ENCODE measurements around the gene SH3BP1.
"Not testable (repeated sequence)": the region's sequence is repeated elsewhere in the genome, so short reads cannot be mapped to it uniquely, and the experiment has no call there.

Gene SH3BP1, protein sequence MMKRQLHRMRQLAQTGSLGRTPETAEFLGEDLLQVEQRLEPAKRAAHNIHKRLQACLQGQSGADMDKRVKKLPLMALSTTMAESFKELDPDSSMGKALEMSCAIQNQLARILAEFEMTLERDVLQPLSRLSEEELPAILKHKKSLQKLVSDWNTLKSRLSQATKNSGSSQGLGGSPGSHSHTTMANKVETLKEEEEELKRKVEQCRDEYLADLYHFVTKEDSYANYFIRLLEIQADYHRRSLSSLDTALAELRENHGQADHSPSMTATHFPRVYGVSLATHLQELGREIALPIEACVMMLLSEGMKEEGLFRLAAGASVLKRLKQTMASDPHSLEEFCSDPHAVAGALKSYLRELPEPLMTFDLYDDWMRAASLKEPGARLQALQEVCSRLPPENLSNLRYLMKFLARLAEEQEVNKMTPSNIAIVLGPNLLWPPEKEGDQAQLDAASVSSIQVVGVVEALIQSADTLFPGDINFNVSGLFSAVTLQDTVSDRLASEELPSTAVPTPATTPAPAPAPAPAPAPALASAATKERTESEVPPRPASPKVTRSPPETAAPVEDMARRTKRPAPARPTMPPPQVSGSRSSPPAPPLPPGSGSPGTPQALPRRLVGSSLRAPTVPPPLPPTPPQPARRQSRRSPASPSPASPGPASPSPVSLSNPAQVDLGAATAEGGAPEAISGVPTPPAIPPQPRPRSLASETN

DNA sequence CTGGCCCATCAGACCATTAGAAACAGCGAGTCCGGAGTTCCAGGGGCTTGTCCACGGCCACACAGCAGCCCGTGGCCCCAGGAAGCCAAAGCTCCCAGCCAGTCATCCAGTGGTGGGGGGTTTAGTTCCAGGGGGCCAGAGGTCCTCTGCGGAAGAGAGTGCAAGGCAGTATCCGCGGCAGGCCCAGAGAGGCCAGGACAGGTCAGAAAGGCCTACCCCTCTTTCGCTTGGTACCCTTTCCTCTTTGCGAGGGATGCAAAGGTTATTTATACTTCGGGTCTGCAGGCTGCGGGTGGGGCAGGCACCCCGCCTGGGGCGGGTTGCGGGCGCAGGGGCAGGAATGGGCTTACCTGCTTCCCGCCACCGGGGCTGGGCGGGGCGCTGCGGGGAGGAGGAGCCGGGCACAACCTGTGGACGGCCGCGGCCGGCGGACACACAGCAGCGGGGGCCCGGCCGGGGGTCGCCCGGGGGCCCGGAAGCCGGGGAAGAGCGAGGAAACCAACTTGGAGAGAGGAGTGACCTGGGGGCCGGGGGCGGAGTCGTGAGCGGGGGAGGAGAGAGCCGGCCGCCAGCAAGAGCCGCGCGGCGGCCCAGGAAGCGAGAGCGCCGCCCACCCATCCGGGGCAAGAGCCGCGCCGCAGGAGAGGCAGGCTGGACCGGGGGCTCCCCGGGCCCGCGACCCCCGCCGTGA lies at the start of gene SH3BP1:
Gene SH3BP1 (plus strand): TSS at position 600 of the 691 bp plus-strand sequence. CDS start 119 bp downstream, outside the sequence.
- peak; percentile 68 for DNase-seq

DNA sequence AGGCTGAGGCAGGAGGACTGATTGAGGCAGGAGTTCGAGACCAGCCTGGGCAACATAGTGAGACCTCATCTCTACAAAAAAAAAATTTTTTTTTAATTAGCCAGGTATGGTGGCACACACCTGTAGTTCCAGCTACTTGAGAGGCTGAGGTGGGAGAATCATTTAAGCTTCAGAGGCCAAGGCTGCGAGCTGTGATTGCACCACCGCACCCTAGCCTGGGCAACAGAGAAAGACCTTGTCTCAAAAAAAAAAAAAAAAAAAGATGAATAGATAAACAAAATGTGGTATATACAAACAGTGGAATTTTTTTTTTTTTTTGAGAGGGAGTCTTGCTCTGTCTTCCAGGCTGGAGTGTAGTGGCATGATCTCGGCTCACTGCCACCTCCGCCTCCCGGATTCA lies 48.4 kb upstream of the SH3BP1 start:
- DNase-seq: not testable (repeated sequence)

DNA sequence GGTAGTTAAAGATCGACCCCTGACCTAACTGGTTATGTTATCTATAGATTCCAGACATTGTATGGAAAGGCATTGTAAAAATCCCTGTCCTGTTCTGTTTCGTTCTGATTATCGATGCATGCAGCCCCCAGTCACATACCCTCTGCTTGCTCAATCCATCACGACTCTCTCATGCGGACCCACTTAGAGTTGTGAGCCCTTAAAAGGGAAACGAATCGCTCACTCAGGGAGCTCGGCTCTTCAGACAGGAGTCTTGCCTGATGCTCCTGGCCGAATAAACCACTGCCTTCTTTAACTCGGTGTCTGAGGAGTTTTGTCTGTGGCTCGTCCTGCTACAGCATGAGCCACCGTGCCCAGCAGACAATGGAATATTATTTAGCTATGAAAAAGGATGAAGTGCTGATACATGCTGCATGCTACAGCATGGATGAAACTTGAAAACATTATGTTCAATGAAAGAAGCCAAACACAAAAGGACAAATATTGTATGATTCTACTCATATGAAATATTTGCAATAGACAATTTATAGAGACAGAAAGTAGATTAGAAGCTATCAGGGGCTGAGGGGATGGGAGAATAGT lies 47.6 kb upstream of the SH3BP1 start:
- DNase-seq: no peak

DNA sequence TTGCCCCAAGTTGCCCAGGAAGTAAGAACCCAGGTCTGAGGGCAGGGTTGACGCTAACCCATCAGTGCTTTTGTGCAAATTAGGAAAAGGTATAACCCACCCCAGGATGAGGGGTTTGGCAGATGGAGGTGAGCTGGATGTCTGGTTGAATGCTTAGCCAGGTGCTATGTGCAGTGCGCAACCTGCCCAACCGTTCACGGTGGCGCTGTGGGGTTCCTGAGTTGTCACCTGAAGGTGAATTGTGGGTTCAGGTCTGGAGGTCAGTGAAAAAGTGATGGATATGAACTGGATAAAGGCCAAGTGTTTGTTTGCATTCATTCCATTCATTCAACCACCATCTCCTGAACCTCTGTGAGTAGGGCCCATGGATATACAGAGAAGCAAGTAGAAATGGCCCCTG lies 45.2 kb upstream of the SH3BP1 start:
- DNase-seq: no peak

DNA sequence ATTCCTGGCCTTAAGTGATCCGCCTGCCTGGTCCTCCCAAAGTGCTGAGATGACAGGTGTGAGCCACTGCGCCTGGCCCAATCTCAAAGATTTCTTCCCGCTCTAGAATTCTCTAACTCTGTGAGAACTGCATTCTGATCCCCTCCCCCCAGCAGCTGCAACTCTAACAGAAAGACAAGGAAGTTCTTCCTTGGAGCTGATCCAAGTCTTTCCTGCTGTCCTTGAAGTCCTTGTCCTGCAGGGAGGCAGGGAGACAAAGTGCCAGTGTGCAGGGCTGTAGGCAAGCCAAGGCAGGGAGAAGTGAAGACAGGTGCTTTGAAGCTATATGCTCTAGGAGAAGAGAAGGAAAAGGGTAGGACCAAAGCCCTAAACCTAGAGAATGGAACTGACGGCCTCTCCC lies 40.3 kb upstream of the SH3BP1 start:
- no peak for DNase-seq

DNA sequence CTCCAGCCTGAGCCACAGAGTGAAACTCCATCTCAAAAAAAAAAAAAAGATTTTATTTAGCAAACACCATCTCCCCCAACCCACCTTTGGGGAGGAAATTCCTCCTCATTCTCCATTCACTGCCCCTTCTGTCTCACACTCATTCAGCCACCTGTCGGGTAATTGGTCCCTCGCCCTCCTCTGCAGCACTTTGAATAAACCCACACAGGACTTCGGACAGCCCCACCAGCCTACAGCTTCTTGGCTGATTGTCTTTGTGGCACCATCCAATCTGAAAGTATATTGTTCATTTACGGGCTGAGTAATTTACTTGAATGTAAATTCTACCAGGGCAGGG lies 38.3 kb upstream of the SH3BP1 start:
- no peak for DNase-seq

DNA sequence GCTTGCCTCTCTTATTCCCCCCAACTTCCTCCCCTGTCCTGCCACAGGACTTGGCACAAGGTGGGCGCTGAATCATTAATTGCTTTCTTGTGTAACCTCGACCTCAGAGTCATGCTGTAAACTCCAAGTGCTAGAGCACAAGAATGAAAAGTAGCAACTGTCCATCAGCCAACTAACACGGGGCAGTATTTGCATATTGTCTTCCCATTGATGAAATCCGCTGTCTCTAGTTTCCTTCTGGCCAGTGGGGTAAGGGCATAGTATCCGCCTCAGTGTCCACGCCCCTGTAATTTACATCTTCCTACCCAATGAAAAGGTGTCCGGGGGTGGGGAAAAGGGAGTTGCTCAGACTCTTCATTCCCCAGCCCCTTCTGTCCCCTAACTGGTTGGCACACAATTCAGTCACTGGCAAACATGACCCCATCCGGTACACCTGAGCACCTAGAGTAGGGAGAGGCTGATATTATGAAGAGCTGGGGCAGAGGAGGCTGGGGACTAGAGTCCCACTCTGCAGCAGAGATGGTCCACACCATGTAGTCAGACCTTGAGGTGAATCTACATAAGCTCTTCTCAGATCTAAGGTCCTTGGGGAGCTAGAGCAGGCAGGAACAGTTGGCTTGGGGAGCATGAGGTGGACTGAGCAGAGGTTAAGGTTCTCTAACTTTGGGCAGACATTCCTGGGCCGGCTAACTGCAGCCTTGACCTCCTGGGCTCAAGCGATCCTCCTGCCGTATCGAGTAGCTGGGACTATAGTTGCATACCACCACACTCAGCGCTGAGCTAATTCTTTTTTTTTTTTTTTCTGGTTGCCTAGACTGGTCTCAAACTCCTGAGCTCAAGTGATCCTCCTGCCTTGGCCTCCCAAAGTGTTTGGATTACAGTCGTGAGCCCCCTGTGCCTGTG lies 37.7 kb upstream of the SH3BP1 start:
- DNase-seq: peak; percentile 43

DNA sequence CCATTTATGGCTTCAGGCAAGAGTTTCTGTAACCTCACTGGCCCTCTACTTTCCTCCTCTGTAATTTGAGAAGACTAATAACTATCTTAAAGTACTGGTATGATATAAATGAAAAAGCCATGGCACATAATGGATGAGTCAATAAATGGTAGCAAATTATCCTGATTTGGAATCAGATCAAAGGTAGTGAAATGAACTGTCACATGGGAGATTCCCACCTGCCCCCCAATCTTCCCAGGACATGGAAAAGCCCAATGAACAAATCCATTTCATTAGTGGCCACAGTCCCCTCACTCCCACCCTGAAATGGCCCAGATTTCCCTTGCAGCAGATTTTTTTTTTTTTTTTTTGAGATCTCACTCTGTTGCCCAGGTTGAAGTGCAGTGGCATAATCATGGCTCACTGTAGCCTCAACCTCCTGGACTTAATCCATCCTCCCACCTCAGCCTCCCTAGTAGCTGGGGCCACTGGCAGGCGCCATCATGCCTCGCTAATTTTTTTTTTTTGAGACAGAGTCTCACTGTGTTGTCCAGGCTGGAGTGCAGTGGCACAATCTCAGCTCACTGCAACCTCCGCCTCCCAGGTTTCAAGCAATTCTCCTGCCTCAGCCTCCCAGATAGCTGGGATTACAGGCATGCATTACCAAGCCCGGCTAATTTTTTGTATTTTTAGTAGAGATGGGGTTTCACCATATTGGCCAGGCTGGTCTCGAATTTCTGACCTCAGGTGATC lies 36.8 kb upstream of the SH3BP1 start:
- not testable (repeated sequence) for DNase-seq

DNA sequence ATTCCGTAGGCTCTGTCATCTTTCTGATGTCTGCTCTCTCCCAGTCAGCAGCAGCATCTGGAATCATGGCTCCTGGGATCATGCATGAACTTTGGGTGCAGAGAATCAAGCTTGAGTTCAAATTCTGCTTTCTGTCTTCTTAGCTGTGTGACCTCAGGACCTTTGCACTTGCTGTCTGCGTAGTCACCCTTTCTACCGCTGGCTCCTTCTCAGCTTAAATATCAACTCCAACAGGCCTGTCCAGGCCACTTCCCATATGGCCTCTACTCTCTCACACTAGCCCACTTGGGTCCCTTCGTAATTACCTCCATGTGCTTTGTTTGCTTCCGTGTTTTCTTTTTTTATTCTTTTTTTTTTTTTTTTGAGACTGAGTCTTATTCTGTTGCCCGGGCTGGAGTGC lies 35.4 kb upstream of the SH3BP1 start:
- DNase-seq: no peak

DNA sequence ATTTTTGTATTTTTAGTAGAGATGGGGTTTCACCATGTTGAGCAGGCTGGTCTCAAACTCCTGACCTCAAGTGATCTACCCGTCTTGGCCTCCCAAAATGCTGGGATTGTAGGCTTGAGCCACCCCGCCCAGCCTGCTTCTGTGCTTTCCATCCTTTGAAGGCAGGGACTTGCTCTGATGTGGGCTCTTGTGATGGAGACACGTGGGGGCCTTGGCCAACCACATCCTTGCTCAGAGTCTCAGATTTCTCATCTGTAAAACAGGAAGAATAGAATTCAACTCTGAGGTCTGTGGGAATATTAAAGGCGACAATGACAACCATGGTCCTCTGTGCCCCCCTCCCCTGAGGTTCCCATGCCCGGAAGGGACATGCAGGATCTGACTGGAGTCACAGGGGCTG lies 34.6 kb upstream of the SH3BP1 start:
- no peak for DNase-seq

DNA sequence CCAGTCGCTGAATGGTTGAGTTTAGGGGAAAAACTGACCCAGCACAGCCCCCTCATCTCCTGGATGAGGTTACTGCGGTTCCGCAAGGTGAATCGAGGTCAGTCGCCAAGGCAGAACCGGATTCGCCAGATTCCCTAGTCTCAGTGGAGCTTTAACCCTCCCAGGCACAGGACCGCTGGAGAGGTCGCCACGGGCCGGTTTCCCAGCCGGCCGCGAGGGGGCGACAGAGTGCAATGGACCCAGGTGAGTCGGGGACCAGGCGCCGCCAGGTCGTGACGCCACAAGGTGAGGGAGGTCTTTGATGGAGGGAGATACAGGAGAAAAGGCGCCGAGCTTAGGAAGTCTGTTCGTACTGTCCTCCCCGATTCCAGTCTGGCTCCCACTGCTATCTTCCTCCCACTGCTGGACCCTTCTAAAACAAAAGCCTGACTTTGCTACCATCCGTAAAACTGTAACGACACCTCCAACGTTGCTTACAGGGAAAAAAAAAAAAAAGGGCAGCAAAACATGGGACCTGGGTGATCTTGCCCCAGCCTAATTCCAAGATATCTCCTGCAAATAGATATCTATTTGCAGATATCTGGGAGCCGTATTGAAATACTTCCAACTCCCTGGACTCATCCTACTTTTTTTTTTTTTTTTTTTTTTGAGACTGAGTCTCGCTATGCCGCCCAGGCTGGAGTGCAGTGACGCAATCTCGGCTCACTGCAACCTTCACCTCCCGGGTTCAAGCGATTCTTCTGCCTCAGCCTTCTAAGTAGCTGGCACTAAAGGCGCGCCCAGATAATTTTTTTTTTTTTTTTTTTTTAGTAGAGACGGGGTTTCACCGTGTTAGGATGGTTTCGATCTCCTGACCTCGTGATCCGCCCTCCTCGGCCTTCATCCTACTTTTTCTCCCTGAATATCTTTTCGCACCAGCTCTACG lies 32.2 kb upstream of the SH3BP1 start:
- DNase-seq: peak; percentile 76

DNA sequence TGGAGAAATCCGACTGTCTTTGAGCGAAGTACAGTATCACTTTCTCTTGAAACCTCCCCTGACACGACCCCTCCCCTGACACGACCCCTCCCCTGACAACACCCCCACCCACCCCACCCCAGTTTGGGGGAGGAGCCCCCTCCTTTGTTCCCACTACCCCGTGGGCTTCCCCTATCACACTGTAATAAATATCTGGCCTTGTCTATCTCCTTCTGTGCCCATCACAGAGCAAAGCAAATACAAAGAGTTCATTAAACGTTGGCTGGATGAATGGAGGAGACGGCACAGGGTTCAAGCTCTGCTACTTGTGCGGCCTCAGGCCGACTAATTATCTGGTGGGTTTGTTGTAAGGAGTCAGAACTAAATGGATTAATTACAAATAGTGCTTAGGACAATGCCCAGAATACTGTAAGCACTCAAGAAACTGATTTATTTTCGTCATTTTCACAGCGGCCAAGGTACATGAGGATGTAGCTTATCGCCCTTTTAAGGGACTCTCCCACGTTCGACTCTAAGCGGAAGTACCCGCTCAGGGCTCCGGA lies 31.5 kb upstream of the SH3BP1 start:
- no peak for DNase-seq

DNA sequence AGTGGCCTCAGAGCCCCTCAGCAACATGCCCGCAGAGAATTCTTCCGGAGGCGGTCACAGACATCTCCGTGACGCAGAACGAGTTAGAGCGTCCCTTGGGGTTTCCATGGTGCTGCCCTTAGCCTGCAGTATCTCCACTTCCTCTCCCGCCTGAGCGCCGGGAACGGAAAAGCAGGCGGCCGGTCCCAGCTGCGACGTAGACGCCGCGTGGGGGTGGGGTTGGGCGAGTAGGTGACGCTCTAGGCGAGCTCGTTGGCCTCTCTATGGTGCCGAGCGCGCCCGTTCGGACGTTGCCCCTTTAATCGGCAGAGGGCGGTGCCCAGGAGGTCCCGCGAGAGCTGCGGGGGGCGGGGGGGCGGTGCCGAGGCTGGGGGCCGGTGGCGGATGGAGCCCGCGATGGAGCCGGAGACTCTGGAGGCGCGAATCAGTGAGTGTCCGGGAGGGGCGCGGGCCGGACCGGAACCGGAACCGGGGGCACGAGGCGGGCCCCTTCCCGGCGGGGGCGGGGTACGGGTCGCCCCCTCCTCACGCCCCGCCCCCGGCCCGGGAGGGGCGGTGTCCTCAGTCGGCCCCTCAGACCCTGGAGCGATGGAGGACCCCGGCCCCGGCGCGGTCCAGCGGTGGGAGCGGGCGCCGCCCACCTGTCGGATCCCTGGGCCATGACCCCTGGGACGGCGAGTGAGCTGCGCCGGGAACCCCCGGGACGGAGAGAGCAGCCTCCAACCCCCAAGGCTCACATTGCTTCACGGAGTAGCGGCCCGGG lies 30.8 kb upstream of the SH3BP1 start, which contains the start of gene GGA1:
Gene GGA1 (plus strand): TSS at position 358 of the 763 bp plus-strand sequence. CDS start 27 bp downstream, at position 385.
- peak; percentile 98 for DNase-seq

DNA sequence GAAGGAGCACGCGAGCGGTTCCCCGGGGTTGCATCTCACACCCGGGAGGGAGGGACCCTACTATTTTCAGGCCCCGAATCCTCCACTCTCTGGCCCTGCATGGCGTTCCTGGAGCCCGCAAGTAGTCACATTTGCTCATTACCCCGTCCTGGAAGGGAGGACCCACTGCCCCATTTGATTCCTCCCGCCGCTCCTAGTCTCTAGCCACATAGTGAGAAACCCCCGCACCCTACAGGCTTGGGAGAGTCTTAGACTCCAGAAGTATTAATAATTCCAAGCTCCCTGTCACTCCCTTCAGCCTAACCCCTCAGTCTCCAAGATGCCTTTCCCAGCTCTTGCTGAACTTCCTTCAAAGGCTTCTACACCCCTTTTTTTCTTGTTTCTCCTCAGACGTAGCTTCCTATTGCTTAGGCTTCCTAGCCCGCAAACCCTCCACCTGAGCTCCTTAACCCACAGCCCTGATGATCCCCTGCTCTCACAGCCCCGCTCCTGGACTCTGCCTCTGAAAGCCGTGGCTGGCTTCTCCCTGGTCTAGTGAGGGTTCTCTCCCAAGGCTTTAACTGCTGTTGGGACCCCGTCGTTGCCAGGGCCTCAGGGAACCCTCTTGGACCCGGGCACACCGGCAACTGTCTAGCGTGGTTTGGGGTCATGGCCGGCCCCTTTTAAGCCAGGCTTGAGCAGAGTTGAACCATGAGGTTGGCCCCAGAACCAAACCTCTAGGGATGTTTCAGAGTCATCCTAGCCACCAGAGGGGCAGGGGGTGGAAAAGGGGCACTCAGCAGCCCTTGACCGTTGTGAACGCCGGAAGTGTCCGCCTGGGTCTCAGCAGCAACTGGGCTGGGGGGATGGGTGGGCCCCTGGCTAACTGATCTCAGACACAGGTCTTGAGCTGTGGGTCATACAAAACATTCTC lies 30.0 kb upstream of the SH3BP1 start:
- peak; percentile 47 for DNase-seq

DNA sequence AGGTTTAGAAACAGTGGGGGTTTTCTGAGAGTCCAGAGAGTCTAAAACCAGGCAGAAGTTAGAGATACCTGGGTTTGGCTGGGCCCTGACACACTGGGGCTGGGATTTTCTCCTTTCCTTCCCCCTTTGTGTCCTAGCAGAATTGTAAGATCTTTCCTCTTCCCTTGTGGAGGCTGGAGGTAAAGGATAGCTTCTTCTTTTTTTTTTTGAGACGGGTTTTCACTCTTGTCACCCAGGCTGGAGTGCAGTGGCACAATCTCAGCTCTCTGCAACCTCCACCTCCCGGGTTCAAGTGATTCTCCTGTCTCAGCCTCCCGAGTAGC lies 29.4 kb upstream of the SH3BP1 start:
- not testable (repeated sequence) for DNase-seq

DNA sequence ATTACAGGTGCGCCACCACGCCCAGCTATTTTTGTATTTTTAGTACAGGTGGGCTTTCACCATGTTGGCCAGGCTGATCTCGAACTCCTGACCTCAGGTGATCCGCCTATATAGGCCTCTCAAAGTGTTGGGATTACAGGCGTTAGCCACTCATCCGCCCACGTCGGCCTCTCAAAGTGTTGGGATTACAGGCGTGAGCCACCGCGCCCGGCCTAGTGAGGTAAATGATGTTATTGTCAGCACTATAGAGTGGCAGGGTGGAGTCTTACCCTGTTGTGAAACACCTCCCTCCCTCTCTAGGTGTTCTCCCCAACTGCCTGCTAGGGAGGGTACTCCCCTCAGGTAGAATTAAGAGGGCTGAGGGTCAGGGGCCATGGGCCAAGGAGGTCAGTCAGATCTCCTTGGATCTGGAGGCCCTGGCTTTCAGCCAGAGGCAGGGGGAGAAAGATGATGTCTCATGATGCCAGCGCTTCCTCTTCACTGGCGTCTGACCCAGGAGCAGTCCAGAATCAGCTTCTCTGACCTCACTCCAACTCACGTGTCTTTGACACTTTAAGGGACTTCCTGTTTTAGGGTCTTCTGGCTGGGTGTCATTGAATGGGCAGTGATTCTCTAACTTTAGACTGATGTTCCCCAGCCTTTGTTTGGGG lies 28.9 kb upstream of the SH3BP1 start:
- DNase-seq: peak; percentile 45

DNA sequence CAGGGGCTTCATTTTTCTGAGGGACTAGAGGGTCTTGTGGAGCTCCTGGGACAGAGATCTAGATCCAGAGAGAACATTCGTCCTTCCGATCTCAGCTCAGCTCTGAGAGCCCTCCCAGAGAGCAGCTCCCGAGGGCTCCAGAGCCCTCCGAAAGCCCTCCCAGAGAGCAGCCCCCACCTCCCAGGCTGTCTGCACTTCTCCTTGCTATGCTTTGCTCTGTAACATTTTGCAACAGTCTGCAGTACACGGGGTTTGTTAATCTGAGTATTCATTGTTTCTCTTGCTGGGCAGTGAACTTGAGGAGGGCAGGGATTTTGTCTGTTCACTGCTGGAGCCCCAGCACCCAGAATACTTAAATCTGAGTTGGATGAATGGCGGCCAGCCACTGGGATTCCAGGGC lies 28.3 kb upstream of the SH3BP1 start:
- no peak for DNase-seq

Data from hematopoietic multipotent progenitor cell treated with erythropoietin and hydrocortisone succinate and interleukin-3 and kit ligand, for 6 days (in vitro differentiated cells).